NCI-H187 treated with DMSO at 0.1 percent for 48 hours (cell line): ENCODE results near the gene CPXM2.

Experiments used
- DNase-seq: peaks from one replicate; lab custom pipeline; 2025; lab: John Stamatoyannopoulos, UW

The CPXM2 gene

GRCh38 chr10:123797813-123798212 is 93.8 kb downstream of the CPXM2 start:
- DNase-seq = no peak

GRCh38 chr10:123796736-123797135 is 94.9 kb downstream of the CPXM2 start:
- DNase-seq = no peak

- no peak for DNase-seq
These were observed 95.6 kb downstream of the CPXM2 start for GRCh38 chr10:123795846-123796590.

GRCh38 chr10:123795196-123795780 is 96.3 kb downstream of the CPXM2 start:
- no peak for DNase-seq

GRCh38 chr10:123792248-123792978 is 99.2 kb downstream of the CPXM2 start:
- DNase-seq = no peak

GRCh38 chr10:123790132-123790885 is 101.3 kb downstream of the CPXM2 start:
- no peak for DNase-seq

- no peak for DNase-seq
These were observed 102.6 kb downstream of the CPXM2 start for GRCh38 chr10:123788981-123789380.

- no peak for DNase-seq
These were observed 104.0 kb downstream of the CPXM2 start for GRCh38 chr10:123787566-123787965.

- no peak for DNase-seq
These were observed 104.7 kb downstream of the CPXM2 start for GRCh38 chr10:123786896-123787295.

GRCh38 chr10:123786306-123786705 is 105.3 kb downstream of the CPXM2 start:
- DNase-seq = no peak

GRCh38 chr10:123784646-123785045 is 107.0 kb downstream of the CPXM2 start:
- no peak for DNase-seq

GRCh38 chr10:123784216-123784615 is 107.4 kb downstream of the CPXM2 start:
- no peak for DNase-seq

GRCh38 chr10:123783296-123783695 is 108.3 kb downstream of the CPXM2 start:
- no peak for DNase-seq

GRCh38 chr10:123782549-123782948 is 109.1 kb downstream of the CPXM2 start:
- no peak for DNase-seq

GRCh38 chr10:123781956-123782500 is 109.6 kb downstream of the CPXM2 start:
- no peak for DNase-seq

GRCh38 chr10:123781324-123781900 is 110.2 kb downstream of the CPXM2 start:
- no peak for DNase-seq

GRCh38 chr10:123778719-123779517 is 112.7 kb downstream of the CPXM2 start:
- no peak for DNase-seq

GRCh38 chr10:123777881-123778280 is 113.7 kb downstream of the CPXM2 start:
- DNase-seq = no peak

GRCh38 chr10:123774132-123774742 is 117.4 kb downstream of the CPXM2 start:
- peak; percentile 48 for DNase-seq
